Stimulated activated naive CD4-positive, alpha-beta T cell (primary cell): ENCODE results near the gene NOSTRIN.
"Not testable (repeated sequence)": the region's sequence is repeated elsewhere in the genome, so short reads cannot be mapped to it uniquely, and the experiment has no call there.

Source experiments
- DNase-seq, 6 experiments: peaks; one replicate each; lab custom pipeline; 2025; lab: John Stamatoyannopoulos, UW

NOSTRIN gene

DNA sequence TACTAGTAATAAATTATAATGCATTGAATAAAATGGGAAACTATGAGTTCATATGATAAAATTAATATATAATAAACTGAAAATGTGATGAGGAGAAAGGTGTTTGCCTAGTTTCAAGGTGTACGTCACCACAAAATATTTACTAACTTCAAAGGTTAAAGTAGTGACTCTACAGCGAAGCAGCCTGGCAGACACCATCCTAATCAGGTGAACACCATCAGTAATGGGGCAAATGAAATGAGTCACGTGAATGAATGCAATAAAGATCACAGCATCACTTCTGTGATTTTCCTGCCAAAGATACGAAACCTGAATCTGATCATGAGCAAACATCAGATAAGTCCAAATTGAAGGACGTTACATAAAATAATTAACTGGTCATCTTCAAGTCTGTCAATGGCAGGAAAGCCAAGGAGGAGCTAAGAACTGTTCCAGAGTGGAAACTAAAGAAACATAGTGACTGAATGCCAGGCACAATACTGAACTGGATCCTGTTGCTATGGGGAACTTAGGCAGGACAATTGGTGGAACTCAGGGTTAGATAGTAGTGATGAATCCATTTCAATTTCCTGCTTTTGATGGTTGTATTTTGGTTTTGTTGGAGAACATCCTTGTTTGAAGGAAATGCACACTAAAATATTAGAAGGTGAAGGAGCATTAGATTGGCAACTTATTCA is 12.1 kb upstream of the NOSTRIN start:
- no peak for DNase-seq

DNA sequence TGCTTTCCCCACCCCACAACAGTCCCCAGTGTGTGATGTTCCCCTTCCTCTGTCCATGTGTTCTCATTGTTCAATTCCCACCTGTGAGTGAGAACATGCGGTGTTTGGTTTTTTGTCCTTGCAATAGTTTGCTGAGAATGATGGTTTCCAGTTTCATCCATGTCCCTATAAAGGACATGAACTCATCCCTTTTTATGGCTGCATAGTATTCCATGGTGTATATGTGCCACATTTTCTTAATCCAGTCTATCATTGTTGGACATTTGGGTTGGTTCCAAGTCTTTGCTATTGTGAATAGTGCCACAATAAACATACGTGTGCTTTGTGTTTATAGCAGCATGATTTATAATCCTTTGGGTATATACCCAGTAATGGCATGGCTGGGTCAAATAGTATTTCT is 11.3 kb upstream of the NOSTRIN start:
- DNase-seq: not testable (repeated sequence)

DNA sequence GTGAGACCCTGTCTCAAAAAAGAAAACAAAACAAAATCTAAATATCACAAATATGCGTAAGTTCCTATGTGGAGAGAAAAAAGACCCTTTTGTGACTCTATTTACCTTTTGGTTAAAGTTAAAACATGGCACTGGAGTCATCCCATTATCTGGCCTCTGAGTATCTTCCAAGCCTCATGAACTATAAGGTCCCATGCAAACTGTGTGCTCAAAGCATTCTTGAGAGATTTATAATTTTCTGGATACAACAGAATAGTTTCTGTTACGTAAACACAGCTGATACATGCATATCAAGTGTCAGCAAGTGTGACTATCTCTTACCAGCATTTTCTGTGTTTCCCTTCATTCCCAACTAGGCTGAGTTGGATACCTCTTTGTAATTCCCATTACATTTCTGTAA is 8.8 kb upstream of the NOSTRIN start:
- DNase-seq: no peak

DNA sequence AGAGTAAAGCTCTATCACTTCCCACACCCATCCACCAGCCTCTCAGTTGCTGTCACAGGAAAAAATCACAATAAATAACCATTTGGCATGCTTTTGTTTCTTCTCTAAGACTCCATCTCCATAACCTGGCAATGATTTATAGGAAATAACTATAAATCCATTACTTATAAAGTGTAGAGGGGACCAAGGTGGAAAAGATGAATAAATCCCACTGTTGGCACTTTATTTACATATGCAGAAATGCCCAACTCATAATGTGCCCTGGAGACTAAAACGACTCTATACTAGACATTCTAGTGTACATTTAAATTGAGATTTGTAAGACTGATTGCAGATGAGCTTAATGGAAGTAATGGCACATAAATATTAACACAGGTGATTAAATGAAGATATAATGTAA is 7.5 kb upstream of the NOSTRIN start:
- DNase-seq: no peak

DNA sequence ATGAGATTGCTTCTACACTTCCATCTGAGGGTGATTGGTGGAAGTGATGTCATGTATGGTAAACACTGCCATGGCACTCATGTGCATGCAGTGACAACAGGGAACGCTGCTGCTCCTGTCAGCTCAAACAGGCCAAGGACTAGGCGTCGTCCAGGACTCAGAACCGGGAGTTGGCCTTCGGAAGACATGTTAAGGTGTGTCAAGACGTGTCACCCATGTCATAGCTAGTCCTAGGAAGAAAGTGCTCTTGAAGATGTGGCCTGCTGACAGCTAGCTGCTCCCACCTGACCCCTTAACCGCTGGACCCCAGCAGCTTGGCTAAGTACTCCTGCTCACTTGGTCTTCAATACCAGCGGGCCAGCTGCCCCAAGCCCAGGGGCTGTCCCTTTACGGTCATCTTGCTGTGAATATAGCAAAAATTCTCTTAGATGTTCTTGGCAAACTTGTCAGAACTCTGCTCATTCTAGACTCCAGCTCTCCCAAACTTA is 6.3 kb upstream of the NOSTRIN start:
- no peak for DNase-seq

DNA sequence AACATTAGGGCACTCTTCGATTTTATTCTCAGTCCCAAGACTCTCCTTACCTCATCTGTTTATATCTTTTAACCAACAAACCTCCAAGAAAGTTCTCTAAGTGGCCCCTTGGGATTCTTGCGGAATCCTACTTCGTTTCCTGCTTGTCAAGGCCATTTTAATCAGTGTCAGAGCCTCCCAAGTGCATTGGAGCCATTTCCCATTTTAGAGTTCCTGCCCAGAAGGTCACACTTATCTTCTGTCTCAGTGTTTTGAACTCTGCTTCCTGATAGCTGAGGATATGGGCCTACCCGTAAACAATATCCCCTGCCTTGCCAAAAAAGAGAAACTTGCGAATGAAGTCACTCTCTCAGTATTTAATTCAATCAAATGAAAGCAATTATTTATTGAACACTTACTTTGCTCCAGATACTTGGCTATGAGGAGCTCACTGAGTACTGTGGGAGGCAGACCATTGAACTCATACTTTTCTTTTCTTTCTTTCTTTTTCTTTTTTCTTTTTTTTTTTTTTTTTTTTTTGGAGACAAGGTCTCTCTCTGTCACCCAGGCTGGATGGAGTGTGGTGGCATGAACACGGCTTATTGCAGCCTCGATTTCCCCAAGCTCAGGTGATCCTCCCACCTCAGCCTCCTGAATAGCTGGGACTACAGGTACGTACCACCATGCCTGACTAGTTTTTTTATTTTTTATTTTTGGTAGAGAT is 5.7 kb upstream of the NOSTRIN start:
- DNase-seq: no peak

DNA sequence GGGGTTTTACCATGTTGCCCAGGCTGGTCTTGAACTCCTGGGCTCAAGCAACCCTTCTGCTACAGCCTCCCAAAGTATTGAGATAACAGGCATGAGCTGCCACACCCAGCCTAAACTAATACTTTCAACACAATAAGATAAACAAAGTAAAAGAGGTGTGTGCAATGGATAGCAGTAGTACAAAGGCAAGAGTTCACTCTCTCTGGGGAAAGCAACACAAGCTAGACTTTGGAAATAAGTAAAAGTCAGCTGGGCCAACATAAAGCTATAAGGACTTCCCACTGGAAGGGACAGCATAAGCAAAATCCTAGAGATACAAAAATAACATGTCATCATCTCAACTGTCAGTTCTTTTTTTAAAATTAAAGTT is 5.2 kb upstream of the NOSTRIN start:
- DNase-seq: no peak

DNA sequence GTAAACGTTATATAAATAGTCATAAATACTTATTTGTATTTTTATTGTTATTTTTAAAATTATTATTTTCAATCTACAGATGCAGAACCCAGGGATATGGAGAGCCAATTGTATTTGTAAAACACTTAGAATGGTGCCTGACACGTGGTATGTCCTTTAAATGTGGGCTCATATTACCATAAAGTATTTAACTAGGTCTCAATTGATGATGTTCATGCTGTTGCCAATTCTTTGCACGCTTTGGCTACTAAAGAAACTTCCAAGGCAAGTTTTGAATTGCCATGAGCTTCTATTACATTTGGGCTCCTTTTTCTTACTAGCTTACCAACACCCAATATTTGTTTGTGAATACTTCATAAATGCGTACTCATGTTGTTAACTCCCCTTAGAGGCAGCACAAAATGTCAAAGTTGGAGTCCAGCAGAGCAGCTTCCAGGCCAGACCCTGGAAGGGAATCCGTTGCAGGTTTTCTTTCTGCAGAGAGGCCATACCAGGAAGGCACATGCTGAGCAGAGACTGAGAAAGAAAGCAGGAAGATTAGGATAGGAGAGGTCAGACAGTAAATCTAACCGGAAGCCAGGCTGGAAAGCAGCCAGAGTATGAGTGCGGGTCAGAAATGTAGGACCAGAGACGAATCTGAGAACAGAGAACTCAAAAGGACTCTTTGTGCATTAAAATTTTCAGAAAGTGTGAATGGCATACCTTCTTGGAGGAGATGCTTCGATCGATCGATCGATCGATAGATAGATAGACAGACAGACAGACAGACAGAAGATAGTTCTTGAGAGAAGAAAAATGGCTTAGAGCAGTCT is 4.2 kb upstream of the NOSTRIN start:
- no peak for DNase-seq

DNA sequence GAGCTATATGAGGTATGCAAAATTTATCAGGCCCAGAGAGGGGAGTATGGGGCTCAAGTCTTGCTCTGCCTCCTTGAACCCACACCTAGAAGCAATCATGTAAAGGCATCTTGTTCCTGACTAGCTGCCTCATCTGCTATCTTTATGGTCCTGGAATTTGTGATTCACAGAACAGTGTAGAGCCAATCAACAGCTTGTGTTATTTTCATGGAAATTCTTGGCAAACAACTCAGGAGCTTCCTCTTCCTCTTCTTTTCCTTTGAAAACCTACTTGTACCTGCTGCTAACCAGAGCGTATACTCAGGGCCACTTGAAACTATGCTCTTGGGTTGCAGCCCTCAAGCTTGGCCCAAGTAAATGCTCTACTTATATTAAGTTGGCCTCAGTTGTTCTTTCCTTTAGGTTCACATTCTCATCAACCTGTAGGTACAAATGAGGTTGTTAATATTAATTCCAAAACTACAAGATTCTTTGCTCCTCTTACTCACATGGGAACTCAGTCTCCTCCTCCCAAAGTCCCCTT is 3.5 kb upstream of the NOSTRIN start:
- no peak for DNase-seq

DNA sequence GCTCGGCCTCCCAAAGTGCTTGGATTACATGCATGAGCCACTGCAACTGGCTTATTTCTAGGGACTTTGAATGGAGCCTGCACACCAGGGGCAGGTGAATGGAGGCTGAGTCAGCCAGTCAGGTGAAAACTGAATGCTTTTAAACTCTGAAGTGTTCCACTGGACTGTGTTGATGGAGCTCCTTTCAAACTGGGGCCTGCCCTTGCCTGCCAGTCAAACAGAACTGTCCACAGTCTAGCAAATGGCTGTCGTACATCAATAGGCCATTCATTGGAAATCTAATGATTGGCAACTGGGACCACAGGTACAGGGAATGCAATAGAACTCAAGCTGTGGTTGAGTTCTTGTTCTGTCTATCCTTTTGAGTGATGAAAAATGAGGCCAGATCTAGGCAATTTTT is 966 bp upstream of the NOSTRIN start:
- no peak for DNase-seq

DNA sequence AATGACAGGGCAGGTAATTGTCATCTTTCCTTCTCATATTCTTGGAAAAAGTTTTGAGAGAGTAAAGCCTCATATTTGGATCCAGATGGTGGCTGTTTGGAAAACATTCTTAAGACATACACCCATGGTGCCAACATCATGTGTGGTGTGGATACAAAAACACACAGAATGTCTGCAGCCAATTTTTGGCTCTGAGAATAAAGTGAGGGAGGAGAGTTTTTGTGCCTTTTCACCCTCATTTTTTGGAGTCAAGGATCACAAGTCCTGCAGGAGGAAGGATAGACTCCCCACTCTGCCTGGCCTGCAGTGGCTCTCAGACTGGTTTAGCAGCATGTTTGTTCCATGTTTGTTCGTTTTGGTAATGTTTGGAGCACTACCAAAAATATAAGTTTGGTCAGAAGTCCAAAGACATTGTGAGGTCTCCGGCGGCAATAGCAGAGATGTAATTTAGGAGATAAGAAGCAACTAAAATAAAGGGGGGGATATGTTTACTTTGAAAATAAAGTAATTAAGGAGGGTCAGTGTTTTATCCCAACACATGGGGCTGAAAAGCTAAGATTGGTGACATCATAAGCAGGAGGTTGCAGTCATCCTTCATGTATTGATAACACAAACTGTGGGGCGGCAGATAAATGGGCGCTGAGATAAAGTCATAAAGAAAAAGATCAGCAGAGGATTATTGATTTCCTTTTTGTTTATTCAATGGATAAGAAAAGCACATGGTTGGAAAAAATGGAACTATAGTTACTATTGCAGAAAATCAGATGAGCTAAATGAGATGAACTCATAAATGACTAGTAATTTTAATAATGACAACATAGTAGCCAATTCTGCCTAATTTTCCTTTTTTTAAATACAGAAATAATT is 655 bp downstream of the NOSTRIN start:
- no peak for DNase-seq

DNA sequence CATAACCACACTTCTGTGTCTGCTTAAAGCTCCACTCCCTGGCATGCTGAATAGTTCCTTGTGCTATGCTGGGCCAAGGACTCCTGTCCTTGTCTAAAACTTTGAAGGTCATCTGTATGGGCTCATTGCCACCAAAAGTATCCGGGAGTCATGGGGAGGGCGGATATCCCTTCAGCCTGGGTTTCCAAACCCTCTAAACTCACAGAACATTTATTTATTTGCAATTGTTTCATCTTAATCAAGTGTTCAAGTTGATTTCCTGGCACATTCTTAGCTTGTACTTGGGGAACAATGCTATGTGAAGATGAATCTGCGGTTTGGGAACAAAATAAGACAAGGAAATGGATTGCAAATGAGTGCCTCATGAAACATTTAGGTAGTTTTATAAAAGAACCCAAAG is 1.8 kb downstream of the NOSTRIN start:
- DNase-seq: no peak

DNA sequence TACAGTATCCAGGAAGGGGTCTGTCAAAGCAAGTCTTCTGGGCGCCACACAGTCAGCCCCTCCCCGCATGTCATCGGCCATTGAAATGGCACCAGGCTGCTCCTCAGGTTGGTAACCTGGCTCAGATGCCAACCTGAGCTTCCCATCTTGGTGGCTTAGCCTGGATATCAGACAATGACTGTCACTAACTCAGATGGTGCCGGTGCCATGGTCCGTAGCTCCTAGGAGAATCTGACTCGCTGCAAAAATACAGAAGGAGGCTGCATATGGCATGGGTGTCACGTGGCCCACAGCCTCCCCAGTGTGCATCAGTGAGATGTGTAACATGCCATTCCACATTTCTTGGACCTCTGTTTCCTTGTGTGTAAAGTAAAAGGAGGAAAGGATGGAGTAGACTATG is 3.2 kb downstream of the NOSTRIN start:
- no peak for DNase-seq

DNA sequence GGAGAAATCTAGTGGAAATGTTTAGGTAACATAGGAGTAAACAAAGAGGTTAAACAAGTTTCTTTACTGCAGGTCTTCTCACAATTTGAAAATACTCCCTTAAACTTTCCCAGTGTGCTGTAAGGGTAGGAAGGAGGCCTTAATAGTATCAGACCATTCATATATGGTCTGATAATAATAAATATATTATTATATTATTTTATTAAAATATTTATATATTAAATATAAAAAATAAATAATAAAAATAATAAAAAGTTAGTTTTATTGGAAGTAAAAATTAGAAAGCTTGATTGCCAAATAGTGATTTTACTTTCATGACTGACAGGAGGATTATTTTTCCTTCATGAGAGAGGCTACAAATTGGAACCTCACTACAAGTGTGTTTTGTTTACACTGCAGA is 7.1 kb downstream of the NOSTRIN start:
- no peak for DNase-seq

DNA sequence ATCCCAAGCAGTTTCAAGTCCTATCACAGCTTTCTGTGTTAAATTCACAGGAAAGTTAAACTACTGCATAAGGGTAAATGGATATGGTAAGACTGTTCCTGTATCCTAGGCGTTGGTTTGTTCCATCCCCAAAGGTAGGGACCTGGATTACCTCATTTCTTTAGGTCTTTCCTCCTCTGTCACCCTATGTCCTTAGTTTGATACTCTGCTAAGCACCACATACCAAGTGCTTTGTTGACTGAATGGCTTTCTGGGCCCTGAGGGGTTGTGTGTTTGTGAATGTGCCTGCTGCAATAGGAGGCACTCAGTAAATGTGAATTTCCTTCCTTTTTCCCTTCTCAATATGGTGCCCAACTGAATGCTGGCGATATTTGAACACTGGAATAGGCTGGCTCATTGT is 7.8 kb downstream of the NOSTRIN start:
- no peak for DNase-seq

DNA sequence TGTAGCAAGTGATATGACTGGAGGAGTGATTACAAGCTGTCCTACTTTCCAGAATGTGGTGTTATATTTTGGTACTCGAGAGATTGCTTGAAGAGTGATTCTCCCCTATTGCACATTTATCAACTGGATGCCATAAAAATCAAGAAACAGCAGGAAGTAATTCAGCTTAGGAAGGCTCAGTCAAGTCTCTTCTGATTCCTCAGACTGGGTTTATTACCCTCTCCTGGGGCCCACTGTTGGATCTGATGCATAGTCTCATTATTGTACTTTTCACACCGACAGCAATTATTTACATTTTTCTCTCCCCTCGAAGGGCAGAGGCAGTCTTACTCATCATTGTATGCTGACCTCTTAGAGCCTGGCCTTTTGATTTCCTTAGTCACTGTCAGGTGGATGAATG is 9.3 kb downstream of the NOSTRIN start:
- DNase-seq: no peak

DNA sequence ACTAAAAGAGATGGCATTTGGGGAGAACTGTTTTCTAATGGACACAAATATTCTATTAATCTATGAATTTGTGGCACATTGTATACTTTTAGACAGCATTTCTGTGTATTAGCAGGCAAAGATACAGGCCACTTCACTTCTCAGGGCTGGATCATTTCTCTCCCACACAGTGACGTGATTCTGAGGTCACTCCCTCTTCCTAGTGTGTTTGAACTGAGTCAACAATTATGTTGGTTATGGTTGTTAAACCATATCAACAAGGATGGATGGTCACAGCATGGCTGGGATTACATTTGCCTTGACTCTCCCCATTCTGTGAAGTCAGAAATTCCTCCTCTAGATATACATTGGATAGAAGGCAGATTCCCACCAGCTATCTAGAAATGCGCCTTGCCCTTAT is 11.6 kb downstream of the NOSTRIN start:
- no peak for DNase-seq

DNA sequence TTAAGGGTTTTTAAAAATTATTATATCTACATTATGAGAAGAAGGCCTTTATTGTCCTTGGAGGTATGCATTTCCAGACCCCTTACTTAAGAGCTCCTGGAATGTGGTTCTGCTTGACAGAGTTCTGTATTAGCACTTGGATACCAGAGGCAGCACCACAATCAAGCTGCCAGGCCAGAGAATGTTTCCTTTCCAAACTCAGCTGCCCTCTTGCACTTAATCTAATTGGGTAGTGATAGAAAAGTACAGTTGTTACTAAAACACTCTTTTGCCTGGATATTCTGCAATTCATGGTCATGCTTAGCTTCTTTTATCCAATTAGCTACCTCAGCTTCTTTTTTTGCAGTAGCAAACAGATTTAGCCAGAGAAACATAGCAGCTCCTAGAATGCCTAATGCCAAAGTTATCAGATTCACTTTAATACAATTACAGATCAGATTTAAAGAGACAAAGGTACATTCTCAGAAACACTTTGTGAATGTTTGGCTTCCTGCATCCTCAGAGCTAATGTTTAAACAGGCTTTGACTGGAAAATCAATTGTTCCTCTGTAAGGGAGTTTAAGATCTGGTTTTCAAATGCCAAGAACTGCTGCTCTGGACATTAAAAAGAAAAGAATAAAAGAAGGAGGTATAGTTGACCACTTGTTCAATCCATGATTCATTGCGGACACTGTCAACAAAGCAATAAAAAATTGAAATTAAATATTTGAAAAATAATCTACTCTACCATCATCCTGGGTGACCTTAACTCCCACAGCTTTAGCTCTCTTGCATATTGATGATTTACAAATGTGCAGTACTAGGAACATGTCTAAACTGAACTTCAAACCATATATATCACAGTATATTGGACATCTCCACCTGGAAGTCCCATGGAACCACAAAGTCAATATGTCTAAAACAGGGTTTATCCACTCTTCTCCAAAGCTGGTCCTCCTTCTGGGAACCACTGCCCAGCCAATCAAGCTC is 12.8 kb downstream of the NOSTRIN start:
- DNase-seq: no peak

DNA sequence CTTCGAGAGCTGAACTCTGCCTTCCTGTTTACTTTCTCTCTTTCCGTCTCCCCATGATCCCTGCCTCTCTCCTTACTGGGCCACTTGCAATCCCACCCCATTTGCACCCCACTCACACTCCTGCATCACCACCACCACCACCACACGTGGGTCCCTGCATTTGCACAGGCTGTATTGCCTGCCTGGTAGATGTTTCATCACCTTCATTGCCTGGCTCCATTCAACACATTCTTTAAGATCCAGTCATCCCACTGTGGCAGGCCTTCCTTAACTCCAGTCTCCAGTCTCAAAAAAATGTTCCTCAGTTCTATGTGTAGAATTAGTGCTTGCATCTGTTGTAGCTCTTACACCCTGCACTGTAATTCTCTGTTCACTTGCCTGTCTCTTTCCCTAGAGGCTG is 13.9 kb downstream of the NOSTRIN start:
- no peak for DNase-seq

DNA sequence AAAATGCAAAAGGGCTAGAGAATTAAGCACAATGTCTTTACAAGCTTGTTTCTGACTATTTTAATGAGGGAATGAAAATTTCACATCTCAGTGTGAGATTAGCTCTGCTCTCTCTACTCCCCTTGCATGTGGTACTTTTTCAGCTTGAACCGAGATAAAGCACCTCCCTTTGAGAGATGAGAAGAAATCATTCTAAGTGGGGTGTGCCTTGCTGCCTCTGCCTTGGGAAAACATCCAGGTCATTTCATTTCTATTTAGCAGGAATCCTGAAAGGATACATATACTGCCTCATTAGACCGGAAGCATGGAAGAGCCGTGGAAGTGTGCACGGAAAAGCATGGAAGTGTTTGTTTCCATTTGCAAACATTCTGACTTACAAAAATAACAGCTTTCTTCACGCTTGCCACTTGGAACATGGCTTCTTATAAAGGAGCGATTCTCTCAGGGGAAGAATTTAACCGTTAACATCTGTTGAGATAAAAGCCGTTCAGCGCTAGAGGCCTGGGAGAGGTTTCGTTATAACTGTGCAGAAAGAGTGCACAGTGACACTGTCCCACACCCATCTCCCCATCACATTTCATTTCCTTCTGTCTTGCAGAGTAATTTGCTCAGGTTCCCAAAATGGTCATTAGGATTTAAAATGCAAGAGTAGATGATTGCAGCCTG is 16.7 kb downstream of the NOSTRIN start:
- no peak for DNase-seq
